GM18526 (cell line): Measurements from ENCODE around the gene PDLIM7.
A peak's percentile ranks its signal among the peaks of the same experiment; 100 is the strongest.

Experiments used
- POLR2A ChIP-seq: IDR thresholded peaks from 3 replicates; pipeline ENCODE4 v1.6.1; 2011; ENCODE audit not compliant: insufficient read length; ENCODE audit errors: extremely low read depth

Gene PDLIM7

DNA sequence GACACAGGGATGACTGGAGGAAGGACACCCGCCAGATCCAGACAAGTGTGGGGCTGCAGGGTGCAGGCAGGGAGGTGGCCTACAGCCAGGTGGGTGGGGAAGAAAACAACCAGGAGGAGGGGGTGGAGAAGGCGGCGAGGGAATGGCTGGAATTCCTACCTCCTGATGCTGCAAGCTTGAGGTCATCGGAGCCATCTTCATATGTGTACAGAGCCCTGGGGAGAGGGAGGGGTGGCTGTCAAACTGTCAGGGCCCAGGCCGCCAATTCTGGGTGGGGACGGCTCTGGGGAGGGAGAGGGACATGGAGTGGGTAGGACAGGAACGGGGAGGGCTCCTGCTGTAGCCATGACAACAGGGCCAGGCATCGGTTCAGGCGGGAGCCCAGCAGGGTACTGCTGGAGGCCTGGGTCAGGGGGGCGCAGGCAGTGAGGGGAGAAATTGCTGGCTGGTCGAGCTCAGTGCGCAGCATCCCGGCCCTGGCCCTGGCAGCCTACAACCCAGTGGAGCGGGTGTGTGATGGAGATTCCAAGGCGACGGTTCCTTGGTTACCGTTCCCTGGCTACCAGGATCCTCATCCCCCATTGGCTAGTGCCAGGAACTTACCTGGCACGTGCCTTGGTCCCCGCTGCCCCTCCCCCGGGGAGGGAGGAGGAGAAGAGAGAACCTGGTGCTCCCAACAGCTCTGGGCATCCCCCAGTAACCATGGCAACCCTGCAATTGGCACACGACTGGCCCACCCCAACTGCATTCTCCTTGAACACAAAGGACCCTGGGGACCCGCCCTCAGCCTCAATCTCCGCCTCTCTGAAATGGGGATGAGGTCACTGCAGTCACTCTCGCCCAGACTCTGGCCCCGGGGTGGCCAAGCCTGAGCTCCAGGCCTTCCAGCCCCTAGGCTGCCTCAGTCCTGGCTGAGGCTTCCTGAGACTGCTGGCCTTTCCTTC is 28.4 kb downstream of the PDLIM7 start:
- TF ChIP-seq POLR2A: no peak

DNA sequence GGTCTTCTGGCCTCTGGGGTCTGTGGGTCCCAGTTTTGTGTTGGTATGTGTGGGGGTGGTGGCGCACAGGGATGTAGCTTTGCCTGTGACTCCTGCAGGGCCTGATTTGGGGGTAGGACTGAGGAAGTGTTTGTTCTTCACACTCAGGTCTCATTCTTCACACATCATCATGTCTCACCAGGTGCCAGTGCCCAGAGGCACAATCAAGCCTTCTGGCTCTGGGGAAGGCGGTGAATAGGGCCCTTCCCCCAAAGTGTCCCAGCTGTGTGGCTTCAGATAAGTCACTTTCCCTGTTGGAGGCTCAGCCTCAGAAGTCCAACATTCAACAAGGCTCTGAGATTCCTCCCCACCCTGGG is 29.1 kb downstream of the PDLIM7 start:
- TF ChIP-seq POLR2A: no peak

DNA sequence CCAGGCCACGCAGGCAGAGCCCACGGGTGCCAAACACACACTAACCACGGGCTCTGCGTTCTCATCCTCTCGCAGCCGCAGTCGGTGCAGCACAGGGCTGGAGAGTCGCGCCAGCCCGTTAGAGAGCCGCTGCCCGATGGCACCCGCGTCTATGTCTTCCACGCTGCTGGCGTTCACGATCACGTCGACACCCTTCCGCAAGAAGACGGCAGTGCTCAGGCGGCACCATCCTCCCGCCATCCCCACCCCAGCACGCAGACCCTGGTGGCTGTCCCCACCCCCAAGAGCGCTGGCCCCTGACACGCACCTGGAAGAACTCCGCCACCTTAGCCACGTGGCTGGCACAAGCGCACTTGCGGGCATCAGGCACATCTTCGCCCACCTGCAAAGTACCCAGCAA is 30.0 kb downstream of the PDLIM7 start:
- TF ChIP-seq POLR2A: no peak

DNA sequence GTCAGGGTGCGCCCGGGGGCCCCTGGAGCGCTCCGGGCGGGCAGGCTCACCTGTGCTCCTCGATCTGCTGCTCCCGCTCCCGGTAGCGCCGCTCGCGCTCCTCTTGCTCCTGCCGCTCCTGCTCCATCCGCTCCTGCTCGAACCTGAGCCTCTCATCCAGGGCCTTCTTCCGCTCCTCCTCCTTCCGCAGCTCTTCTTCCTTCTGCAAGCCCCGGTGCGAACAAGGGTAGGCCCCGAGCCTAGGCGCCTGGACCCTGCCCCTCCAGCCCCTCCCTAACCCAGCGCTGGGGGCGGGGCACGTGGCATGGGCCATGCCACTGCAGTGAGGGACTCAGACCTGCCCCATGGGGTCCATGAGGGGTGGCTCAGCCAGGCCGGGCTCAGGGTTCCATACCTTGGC is 30.5 kb downstream of the PDLIM7 start:
- TF ChIP-seq POLR2A: no peak

DNA sequence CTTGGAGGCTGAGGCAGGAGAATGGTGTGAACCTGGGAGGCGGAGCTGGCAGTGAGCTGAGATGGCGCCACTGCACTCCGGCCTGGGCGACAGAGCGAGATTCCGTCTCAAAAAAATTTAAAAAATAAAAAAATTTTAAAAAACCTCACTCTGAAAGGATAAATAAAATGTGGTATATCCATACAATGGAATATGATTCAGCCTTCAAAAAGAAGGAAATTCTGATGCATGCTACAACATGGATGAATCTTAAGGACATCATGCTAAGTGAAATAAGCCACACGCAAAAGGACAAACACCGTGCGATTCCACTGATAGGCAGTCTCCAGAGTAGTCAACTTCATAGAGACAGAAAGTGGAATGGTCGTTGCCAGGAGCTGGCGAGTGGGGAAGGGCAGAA is 32.4 kb downstream of the PDLIM7 start:
- TF ChIP-seq POLR2A: no peak

DNA sequence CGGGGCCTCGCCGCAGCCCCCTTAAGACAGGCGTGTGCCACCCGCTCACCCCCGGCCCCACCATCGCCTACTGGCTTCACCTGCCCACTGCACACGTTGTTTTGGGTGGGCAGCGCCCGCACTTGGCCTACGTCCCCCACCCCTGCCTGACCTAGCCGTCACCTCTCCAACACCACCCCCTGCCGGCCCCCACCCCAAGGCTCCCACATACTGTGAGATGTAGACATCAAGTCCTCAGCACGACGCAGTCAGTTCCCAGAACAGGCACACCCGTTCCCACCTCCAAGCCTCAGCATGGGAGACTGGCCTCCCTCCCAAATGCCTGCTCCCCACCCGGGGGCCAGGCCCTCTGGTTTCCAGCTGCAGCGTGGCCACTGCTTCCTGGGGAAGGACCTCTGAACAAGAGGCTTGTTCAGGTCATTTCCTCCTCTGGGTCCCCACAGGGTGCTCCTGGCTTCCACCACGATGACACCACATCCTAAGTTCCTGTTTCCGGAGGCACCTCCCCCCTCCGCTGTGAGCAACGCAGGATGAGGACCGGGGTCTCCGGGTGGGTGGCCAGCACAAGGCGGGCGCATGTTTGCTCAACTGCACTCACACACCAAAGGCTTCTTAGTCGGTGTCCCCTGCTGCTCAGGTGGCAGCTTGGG is 35.3 kb downstream of the PDLIM7 start:
- no peak for TF ChIP-seq POLR2A

DNA sequence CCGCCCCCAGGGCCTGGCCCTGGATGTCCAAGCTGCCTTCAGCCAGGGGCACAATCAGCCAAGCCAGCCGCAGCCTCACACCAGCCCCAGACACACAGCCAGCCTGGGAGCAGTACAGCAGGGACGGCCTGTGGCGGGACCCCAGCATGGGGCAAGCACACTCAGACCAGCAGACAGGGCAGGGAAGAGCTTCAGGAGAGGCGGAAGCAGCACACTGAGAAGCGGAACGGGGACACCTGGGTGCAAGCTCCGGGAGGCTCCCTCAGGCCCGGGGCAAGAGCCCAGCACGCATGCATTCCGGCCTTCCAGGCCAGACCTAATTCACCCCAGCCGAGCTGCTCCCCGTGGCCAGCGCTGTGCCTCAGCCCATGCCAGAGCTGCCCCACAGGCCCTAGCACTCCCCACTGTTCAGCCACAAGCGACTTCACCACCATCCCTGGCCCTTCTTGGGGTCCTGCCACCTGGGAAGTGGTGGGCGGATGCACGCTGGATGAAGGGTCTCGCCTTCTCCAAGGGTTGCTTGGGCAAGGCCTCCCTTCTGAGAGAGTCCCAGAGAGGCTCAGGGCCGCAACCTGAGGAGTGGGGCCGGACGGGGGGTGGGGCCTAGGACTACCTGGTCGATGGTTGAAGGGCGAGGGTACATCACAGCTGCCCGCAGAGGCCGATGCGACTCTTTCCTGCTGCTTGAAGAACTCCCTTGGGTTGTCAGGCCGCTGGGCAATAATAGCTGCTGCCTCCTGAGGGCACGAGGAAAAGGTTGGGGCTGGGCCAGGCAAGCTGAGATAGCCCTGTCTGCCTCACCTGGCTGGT is 37.4 kb downstream of the PDLIM7 start:
- TF ChIP-seq POLR2A: no peak

DNA sequence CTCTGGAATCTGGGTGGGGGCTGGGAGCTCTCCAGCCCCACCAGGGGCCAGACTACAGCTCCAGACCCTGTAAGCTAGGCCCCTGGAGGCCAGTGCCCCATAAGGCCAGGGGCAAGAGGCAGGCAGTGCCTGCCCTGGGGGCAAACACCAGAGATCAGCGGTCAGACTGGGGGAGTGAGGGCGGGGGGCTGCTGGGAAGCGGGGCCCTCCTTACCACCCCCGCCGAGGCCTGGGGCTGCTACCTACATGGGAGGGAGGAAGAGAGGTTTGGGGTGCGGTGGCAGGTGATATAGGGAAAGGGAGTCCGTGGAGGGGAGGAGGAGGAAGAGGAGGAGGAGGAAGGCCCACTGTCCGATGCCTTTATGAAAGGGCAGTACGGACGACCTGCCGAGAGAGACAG is 38.0 kb downstream of the PDLIM7 start:
- TF ChIP-seq POLR2A: no peak

DNA sequence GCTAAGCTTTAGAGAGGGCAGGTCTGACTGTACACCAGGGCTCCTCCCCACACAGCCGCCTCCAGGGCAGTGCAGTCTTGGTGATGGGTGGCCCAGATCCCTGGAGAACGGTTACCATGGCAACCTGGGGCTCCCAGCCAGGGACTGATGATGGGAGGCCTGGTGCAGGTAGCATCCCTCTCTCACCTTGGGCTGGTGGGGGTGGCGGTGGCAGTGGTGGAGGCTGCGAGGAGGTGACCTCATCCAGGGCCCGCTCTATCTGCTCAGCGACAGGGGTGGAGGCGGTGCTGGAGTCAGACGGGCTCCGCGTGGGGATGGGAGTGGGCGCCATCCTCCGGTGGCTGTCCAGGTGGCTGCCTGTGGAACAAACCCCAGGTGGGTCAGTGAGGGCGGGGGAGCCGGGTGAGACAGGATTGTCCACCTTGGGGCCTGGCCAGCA is 38.5 kb downstream of the PDLIM7 start:
- TF ChIP-seq POLR2A: no peak

DNA sequence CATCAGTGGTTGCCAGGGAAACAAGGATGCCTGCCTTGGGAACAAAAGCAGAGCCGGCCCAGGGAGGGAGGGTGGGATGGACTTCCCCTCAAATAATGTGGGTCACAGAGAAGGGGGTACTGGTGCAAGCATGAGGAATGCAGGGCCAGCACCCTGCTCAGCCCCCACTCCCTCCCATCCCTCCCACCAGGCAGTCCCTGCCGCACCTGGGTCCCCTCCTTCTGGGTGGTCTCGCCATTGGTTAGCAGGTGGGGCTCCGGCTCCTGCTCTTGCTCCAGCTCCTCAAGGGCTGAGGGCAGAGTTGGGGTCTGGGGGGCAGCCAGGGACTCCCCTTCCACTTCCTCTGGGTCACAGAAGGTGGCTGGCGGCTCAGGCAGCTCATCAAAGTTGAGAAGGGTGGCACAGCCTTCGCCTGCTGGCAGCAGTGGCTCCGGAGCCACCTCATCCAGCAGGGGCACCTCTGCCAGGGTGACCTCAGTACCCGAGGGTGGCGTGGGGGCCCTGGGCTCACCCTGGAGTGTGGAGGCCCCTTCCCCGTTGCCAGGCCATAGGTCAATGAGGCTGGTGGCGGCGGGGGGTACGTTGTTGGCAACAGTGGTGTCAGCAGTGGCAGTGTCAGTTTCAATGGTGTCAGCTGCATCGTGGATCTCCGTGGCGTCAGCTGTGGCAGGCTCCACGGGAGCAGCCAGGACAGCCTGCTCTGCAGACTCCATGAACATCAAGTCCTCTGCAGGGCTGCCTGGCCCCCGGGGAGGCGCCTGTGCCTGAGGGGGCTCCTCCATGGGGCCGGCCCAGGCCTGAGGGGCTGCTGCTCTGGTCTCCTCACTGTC is 39.3 kb downstream of the PDLIM7 start:
- TF ChIP-seq POLR2A: peak; percentile 6

DNA sequence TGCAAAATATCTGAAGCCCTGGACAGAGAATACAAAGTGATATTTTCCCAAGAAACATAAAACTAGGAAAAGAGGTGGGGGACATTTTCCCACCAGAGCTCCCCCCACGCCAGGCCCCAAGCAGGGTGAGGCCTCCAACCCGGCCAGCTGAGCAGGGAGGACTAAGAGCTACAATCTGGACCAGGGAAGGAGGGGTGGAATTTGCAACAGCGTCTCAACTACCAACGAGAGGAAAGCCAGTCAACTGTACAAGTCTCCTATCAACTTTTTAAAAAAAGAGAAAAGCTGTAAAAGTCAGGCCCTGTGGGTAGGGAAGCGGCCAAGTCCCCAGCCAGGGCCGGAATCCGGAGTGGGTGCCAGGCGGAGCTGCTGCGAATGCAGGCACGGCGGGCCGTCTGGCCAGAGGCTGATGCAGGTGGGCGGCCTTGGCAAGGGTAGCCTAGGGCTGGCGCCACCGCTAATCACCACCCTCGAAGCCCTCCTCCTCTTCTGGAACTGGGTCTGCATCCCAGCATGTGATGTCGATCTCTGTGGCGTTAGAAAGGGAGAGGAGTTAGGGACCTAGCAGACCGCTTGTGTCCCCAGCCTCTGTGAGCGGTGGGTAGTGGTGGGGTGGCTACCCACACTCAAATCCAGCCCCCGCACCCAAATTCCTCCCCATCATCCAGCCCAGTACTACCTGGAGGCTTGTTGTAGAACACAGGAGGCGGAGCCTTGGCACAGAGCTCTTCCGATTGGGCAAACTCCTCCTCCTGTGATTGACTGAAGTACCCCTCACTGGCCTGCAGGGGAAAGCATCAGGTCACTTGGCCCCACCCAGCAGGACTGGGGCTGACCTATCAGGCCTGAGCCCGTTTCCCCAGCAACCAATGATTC is 40.2 kb downstream of the PDLIM7 start:
- no peak for TF ChIP-seq POLR2A

DNA sequence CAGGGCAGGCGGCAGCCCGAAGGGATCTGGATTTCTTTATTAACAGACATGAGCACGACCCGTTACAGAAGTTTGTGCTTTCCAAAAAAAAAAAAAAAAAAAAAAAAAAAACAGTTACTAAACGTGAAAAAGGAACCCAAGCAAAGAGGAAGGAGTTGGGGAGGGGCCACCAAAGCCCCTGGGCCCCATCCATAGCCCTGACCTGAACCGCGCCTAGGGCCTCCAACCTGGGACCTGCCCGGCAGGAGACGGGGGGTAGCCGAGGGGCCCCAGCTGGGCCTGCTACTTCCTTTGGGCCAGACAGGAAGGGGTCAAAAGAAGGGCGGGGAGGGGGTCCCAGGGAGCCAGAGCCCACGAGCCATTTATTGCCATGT is 40.8 kb downstream of the PDLIM7 start:
- no peak for TF ChIP-seq POLR2A

DNA sequence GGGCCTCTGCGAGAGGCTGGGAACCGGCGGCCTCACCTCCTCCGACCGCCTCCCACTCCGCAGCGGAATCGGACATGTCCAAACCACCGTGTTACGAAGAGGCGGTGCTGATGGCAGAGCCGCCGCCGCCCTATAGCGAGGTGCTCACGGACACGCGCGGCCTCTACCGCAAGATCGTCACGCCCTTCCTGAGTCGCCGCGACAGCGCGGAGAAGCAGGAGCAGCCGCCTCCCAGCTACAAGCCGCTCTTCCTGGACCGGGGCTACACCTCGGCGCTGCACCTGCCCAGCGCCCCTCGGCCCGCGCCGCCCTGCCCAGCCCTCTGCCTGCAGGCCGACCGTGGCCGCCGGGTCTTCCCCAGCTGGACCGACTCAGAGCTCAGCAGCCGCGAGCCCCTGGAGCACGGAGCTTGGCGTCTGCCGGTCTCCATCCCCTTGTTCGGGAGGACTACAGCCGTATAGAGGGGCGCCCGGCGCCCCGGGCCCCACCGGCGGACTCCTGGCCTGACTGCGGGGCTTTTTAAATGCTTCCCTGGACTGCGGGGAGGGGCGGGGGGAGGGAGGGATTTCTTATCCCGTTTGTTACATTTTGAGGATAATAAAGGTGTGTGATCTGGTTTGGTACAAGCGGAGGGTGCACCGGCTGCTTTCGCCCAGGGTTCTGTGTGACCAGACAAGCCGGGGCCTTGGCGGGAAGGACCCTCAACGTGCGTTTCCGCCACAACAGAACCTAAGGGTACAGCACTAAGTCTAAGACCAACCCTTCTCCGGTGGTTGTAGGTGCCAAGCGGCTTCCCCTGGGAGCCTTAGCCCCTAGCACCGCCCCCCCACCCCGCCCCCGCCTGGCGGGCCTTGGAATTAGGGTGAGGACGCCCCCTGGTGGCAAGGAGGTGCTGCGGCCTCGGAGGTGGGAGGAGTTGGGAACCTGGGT is 41.5 kb downstream of the PDLIM7 start:
- peak; percentile 40 for TF ChIP-seq POLR2A
